ENCODE measurements around the gene MFRP. TPM values are rescaled to one million over a fixed set of nuclear protein-coding genes. Genes with fewer than 3 reads are reported as not detected.

The MFRP gene
- total and polyA plus RNA-seq, 9 of the 15 experiments (the other 6 are each of a cell fraction or from before 2014, with no cell fraction given), result not detected

- TF ChIP-seq ZNF764 (CRISPR knock-in tag; IDR thresholded peaks at IDR 0.05; ENCODE audit: low read depth) (no peak), SPI1 (IDR thresholded peaks at IDR 0.05; ENCODE audit: borderline replicate concordance, low read depth, low read length) (0 out of 2 replicates have a peak, but pooled peaks have one; percentile 21), CBX1 (IDR thresholded peaks at IDR 0.05; ENCODE audit: low read depth) (no peak), ZNF347 (CRISPR knock-in tag; IDR thresholded peaks at IDR 0.05; ENCODE audit: low read depth) (no peak), ZNF263 (CRISPR knock-in tag; IDR thresholded peaks at IDR 0.05; ENCODE audit: borderline replicate concordance) (peak; percentile 78), VEZF1 (CRISPR knock-in tag; IDR thresholded peaks at IDR 0.05) (peak; percentile 62), ZBTB26 (CRISPR knock-in tag; IDR thresholded peaks at IDR 0.05) (no peak), POLR2B (IDR thresholded peaks at IDR 0.05; ENCODE audit: low read depth, partially characterized antibody) (peak; percentile 87), ZNF699 (CRISPR knock-in tag; IDR thresholded peaks at IDR 0.05; ENCODE audit: insufficient replicate concordance) (no peak), IRF1 (CRISPR knock-in tag; IDR thresholded peaks at IDR 0.05; ENCODE audit: borderline replicate concordance) (0 out of 2 replicates have a peak, but pooled peaks have one; percentile 54), ZNF134 (CRISPR knock-in tag; conservative IDR thresholded peaks at IDR 0.05) (no peak), DACH1 (IDR thresholded peaks at IDR 0.05; ENCODE audit: partially characterized antibody) (peak; percentile 20), SMAD1 (IDR thresholded peaks at IDR 0.05; ENCODE audit: low read depth, low read length, partially characterized antibody) (peak; percentile 73), CSDE1 (IDR thresholded peaks at IDR 0.05) (no peak), CBX5 (IDR thresholded peaks at IDR 0.05; ENCODE audit: borderline replicate concordance, low read depth) (no peak), ARID4B (CRISPR knock-in tag; IDR thresholded peaks at IDR 0.05) (peak; percentile 51; the same call in 1 of the 2 replicates), ATF6 (CRISPR knock-in tag; IDR thresholded peaks at IDR 0.05) (no peak)
Observed at GRCh38 chr11:119318240-119319135, 28.0 kb downstream of the MFRP start (continued).

Data from K562 (cell line).